Lung (tissue), 12 donors: ENCODE data around the gene KCNG2. TPM values are rescaled to one million over a fixed set of nuclear protein-coding genes. Genes with fewer than 3 reads are reported as not detected.

Source experiments
- ATAC-seq: fragments of 200-7000 bp; cut with Tn5 transposase; one replicate; pipeline ENCODE4 v1.9.1; 2020; ENCODE audit warnings: moderate number of reproducible peaks; ENCODE audit not compliant: insufficient read depth, low FRiP score
- DNase-seq, 3 donors: peaks; one replicate each; pipeline ENCODE4 v3.0.0-alpha.2; 2013 to 2017
- H3K27ac ChIP-seq, 2 donors: one replicate each; pipeline ENCODE4 v1.5.1; 2013; ENCODE audit warnings: mild to moderate bottlenecking in 2 of 2, moderate library complexity in 2 of 2, control low read depth in 1 of 2, inconsistent platforms in 1 of 2, low read depth in 1 of 2, low read length in 1 of 2
- H3K27me3 ChIP-seq, 3 donors: one replicate each; pipeline ENCODE4 v1.5.1; 2013; ENCODE audit warnings: low read length in 2 of 3; ENCODE audit not compliant: control insufficient read depth in 3 of 3, insufficient read depth in 3 of 3
- H3K36me3 ChIP-seq, 4 donors: one replicate each; pipeline ENCODE4 v1.5.1; 2013; ENCODE audit warnings: low read length in 4 of 4, mild to moderate bottlenecking in 1 of 4, moderate library complexity in 1 of 4; ENCODE audit not compliant: control insufficient read depth in 4 of 4, insufficient read depth in 4 of 4
- H3K4me1 ChIP-seq, 5 donors: one replicate each; pipeline ENCODE4 v1.5.1; 2013; ENCODE audit warnings: low read length in 5 of 5, mild to moderate bottlenecking in 2 of 5, moderate library complexity in 1 of 5; ENCODE audit not compliant: control insufficient read depth in 5 of 5, insufficient read depth in 5 of 5
- H3K4me3 ChIP-seq: one replicate; pipeline ENCODE4 v1.5.1; 2013; ENCODE audit warnings: mild to moderate bottlenecking, control low read depth, moderate library complexity
- H3K9ac ChIP-seq, 2 donors: one replicate each; pipeline ENCODE4 v1.5.1; 2013; ENCODE audit warnings: low read length in 2 of 2, control low read depth in 1 of 2; ENCODE audit not compliant: insufficient read depth in 1 of 2
- H3K9me3 ChIP-seq, 4 donors: one replicate each; pipeline ENCODE4 v1.5.1; 2013; ENCODE audit warnings: low read length in 3 of 4, mild to moderate bottlenecking in 1 of 4, moderate library complexity in 1 of 4; ENCODE audit not compliant: control insufficient read depth in 4 of 4, insufficient read depth in 3 of 4
- CTCF ChIP-seq: IDR thresholded peaks from 2 replicates; pipeline ENCODE4 v1.5.1; 2012; ENCODE audit warnings: mild to moderate bottlenecking; ENCODE audit errors: control extremely low read depth, extremely low read depth
- WGBS, 2 donors: extraction: QIAGEN DNeasy Blood & Tissue Kit; methylation state at CpG; one replicate each; pipeline ENCODE4 v1.1.7; 2013; 5-methylcytosine and 5-hydroxymethylcytosine counted together
- polyA plus RNA-seq, 2 donors: library from polyadenylated mRNA; stranded (reverse); fragments of 200-250 nt; gene quantifications; one replicate each; pipeline ENCODE4 v1.2.1, GENCODE V29; 2013
- total RNA-seq, 2 donors: library from RNA; depleted of rRNA in 1 of 2; stranded (reverse); fragments of >200 nt in 1 of 2; gene quantifications; one replicate each; pipeline ENCODE4 v1.2.1, GENCODE V29; 2014 to 2021
- donor health status: control.
- donor health status: control.
- donor health status: Bipolar disorder and iron deficiency.
- donor health status: healthy.
- donor health status: DM: yes; HTN: yes; CAD: no.

The KCNG2 gene
- total and polyA plus RNA-seq, 4 donors = 0.16 to 1.8 (median 1.2) TPM

- H3K9me3 ChIP-seq = peaks cover 0 to 5% (median 0%) of the 10 kb centered on the region in 4 donors
- H3K36me3 ChIP-seq = no peaks in the 10 kb centered on the region
- WGBS, 2 donors = 94 to 97% methylated on average over 40 to 43 of the region's 43 CpGs
- TF ChIP-seq CTCF = no peak
- H3K27me3 ChIP-seq = no peaks in the 10 kb centered on the region
- H3K9ac ChIP-seq = no peak overlapping the region
- no peak overlapping the region for H3K4me3 ChIP-seq
- H3K27ac ChIP-seq = no peak overlapping the region
- H3K4me1 ChIP-seq = no peaks in the 10 kb centered on the region
- ATAC-seq (no peak), DNase-seq (no peak)
Measured at GRCh38 chr18:79806976-79807841, 9.5 kb downstream of the KCNG2 start.

DNA sequence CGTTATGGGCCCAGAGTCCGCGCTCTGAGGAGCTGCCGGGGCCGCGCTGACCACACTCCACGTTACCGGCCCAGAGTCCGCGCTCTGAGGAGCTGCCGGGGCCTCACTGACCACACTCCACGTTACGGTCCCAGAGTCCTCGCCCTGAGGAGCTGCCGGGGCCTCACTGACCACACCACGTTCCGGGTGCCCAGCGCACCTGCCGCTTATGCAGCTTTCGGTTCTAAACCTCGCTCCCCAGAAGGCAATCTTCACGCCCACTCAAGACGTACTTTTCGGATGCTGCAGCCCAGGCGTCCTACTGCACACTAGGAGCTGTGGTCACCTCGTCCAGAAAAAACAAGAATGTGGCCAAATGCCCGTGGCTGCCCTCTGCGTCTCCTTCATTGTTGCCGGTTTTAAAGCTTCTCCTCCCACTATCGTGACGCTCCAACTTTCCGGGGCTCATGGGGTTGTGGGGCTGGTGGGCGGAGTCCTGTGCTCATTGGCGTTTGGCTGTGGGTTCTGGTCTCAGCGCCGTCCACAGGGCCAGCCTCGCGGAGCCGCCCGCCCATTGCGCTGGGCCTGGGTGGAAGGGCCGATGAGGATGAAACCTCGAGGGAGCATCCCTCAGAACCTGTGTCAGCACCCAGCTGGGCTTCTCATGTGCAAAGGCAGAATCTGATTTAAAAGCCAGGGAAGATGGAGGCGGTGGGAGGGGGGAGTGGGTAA, 11.9 kb downstream of the KCNG2 start:
- Histone ChIP-seq H3K4me3 (no peak overlapping the region), H3K9ac (no peak overlapping the region), H3K27ac (no peak overlapping the region), H3K4me1 (no peaks in the 10 kb centered on the region), H3K9me3 (peaks cover 0 to 5% (median 0%) of the 10 kb centered on the region in 4 donors), H3K27me3 (no peaks in the 10 kb centered on the region), H3K36me3 (no peaks in the 10 kb centered on the region)
- TF ChIP-seq CTCF = no peak
- WGBS, 2 donors = 91 to 95% methylated on average over 44 of the region's 44 CpGs
- DNase-seq (no peak), ATAC-seq (no peak)

GRCh38 chr18:79812052-79812451, 14.3 kb downstream of the KCNG2 start:
- Histone ChIP-seq H3K4me3 (no peak overlapping the region), H3K27me3 (no peaks in the 10 kb centered on the region), H3K9me3 (peaks cover 0 to 8% (median 0%) of the 10 kb centered on the region in 4 donors), H3K27ac (no peak overlapping the region), H3K4me1 (no peaks in the 10 kb centered on the region), H3K36me3 (no peaks in the 10 kb centered on the region), H3K9ac (no peak overlapping the region)
- WGBS, 2 donors = 77% methylated on average over 4 of the region's 4 CpGs
- TF ChIP-seq CTCF = no peak
- DNase-seq = no peak
- ATAC-seq = no peak
